Fibroblast of mammary gland (primary cell): ENCODE measurements around the gene BTG4.

Source experiments
- DNase-seq: peaks from one replicate; pipeline ENCODE4 v3.0.0-alpha.2; 2010; ENCODE audit warnings: low read depth
- H3K4me3 ChIP-seq: 2 replicates; pipeline ENCODE4 v1.5.1; 2011; ENCODE audit warnings: low read depth, mild to moderate bottlenecking, low read length, moderate library complexity; ENCODE audit not compliant: control insufficient read depth
- TF ChIP-seq, protein P1 (sequence below): conservative IDR thresholded peaks from 2 replicates; pipeline ENCODE4 v1.5.1; 2011; ENCODE audit warnings: low read depth, low read length, inconsistent platforms; ENCODE audit not compliant: control insufficient read depth, insufficient read depth

Gene BTG4

DNA sequence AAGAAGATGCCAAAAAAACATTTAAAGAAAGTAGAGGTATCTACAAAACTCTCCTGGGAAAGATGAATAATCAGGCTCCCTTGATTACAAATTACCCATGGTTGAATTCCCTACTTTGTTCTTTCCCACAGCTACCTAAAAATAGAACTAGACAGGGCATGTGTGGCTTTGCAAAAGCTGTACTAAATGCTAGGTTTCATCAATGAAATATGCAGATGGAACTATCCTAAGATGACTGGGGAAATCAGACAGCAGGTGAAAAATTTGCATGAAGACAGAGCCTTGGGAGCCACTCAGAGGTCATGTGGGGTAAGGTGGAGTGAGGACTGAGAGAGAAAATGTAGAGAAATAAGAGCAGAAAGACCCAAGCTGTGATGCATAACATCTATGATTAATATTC lies 43.1 kb upstream of the BTG4 start:
- peak; percentile 76 for DNase-seq
- no peak overlapping the region for H3K4me3 ChIP-seq
- TF ChIP-seq, protein P1, sequence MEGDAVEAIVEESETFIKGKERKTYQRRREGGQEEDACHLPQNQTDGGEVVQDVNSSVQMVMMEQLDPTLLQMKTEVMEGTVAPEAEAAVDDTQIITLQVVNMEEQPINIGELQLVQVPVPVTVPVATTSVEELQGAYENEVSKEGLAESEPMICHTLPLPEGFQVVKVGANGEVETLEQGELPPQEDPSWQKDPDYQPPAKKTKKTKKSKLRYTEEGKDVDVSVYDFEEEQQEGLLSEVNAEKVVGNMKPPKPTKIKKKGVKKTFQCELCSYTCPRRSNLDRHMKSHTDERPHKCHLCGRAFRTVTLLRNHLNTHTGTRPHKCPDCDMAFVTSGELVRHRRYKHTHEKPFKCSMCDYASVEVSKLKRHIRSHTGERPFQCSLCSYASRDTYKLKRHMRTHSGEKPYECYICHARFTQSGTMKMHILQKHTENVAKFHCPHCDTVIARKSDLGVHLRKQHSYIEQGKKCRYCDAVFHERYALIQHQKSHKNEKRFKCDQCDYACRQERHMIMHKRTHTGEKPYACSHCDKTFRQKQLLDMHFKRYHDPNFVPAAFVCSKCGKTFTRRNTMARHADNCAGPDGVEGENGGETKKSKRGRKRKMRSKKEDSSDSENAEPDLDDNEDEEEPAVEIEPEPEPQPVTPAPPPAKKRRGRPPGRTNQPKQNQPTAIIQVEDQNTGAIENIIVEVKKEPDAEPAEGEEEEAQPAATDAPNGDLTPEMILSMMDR = no peak

DNA sequence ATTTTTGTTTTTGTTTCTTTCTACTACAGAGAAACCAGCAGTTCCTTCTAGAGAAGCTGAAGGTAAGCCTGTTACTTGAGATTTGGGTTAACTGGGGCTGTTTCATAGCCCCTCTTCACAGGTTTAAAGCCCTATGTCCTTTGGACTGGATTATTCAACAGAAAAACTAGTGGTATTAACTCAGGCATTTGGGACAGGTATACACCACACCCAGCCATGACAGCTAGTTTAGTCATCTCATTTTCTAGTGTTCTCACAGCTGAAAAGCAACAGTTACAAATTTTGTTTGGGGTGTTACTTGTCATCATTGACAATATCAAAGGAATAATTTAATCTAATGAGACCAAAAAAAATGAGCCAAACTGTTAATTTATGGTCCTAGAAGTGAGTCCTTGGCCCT lies 42.3 kb upstream of the BTG4 start:
- TF ChIP-seq, protein P1 = no peak
- H3K4me3 ChIP-seq = no peak overlapping the region
- peak; percentile 55 for DNase-seq

DNA sequence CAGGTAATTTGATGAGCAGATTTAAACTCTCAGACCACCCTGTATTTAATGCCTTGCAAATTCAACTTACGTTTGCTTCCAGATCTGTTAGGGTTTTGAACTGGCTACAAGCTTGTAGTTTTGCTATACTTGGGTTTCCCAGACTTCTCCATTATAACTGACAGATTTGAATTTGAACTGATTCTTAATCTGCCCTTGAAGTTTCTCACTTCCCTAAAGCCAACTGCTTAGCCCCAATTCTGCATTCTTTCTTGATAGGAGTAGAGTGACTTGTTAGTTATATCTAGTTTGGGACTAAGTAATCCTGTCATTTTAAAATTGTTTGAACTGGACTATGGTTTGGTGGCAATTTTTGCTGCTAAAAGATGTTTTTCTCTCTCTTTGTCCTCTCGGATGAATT lies 38.1 kb upstream of the BTG4 start:
- no peak overlapping the region for H3K4me3 ChIP-seq
- TF ChIP-seq, protein P1 = no peak
- no peak for DNase-seq

DNA sequence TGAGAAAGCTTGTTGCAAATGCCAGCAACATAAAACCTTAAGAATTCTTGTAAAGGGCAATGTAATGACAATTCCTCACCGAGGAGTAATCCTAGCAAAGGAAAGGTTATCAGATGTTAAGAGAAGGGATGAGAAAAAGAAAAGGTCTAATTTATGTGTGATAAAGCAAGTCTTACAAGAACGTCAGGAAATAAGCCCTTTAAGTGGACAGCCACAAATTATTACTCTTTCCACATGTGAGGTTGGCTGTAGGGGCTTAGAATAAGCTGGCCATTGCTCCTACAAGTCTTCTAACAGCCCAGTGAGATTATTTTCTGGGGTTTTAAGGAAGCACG lies 37.6 kb upstream of the BTG4 start:
- TF ChIP-seq, protein P1 = no peak
- H3K4me3 ChIP-seq = no peak overlapping the region
- DNase-seq = no peak

DNA sequence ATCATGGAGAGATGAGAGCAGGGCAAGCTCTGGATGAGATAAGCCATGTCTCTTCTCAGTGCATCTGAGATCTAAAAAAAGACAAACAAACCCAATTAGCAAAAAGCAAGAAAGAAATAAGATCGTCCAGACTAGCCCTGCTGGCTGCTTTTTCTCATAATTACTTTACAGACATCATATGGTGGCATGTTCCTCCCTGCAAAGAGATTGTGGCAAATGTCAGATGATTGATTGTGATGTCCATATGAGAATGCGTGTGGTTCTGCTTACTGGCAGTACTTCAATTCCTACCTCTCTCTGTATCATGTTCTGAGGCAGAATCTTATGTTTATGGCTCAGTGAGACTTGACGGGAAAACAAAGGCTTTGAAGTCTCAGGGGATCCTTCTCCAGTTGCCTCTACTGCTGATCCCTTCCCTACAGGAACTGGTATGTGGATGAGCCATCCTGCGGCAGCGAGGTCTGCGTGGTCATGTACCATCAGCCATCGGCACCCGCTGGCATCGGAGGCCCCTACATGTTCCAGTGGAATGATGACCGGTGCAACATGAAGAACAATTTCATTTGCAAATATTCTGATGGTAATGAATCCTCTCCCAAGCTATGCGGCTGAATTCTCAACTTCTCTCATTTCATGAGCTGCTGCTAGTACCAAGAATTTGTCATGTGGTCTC lies 37.1 kb upstream of the BTG4 start:
- no peak for DNase-seq
- no peak overlapping the region for H3K4me3 ChIP-seq
- TF ChIP-seq, protein P1 = no peak

DNA sequence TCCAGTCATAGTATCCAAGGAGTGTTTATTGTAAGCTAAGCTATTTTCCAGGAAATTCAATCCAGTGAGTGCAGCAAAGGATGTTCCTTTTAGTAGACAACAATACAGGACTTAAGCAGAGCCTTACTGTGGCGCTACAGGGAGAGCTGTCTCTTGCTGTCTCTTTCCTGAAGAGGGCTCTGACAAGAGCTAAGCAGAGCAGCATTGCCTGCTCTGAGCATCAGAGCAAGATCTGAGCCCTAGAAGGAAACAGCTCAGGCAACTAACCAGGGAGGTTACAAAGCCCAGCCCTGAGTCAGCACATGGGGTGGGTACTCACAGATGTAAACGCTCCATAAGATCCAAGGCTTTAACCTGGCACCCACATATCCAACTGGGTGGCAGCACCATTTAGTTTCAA lies 36.3 kb upstream of the BTG4 start:
- no peak overlapping the region for H3K4me3 ChIP-seq
- DNase-seq = no peak
- TF ChIP-seq, protein P1 = no peak
